NCI-H1694 (cell line): ENCODE measurements around the gene SMC6.

Source experiments
- DNase-seq: peaks from one replicate; lab custom pipeline; 2025; lab: John Stamatoyannopoulos, UW

Gene SMC6

GRCh38 chr2:17753803-17754663 is at the start of gene SMC6, which contains the start of gene GEN1:
TSS of gene SMC6 (minus strand) at chr2:17753810. CDS start at chr2:17745946, 7,864 bp downstream.
TSS of gene GEN1 (plus strand) at chr2:17754138. CDS start at chr2:17759944, 5,806 bp downstream.
- peak; percentile 94 for DNase-seq

- DNase-seq, result no peak
Measured at GRCh38 chr2:17800693-17801458, 47.3 kb upstream of the SMC6 start.

GRCh38 chr2:17800219-17800618 is 46.6 kb upstream of the SMC6 start:
- peak; percentile 27 for DNase-seq

GRCh38 chr2:17799301-17800120 is 45.9 kb upstream of the SMC6 start:
- DNase-seq, result no peak

- DNase-seq, result no peak
Measured at GRCh38 chr2:17798338-17798737, 44.7 kb upstream of the SMC6 start.

- DNase-seq, result no peak
Measured at GRCh38 chr2:17795309-17795708, 41.7 kb upstream of the SMC6 start.

- no peak for DNase-seq
Measured at GRCh38 chr2:17793803-17794354, 40.3 kb upstream of the SMC6 start.

GRCh38 chr2:17793296-17793695 is 39.7 kb upstream of the SMC6 start:
- no peak for DNase-seq

GRCh38 chr2:17792515-17792914 is 38.9 kb upstream of the SMC6 start:
- DNase-seq, result no peak

GRCh38 chr2:17791817-17792130 is 38.2 kb upstream of the SMC6 start:
- no peak for DNase-seq

GRCh38 chr2:17791121-17791816 is 37.7 kb upstream of the SMC6 start:
- DNase-seq, result no peak

GRCh38 chr2:17790536-17790935 is 36.9 kb upstream of the SMC6 start:
- no peak for DNase-seq

- peak; percentile 22 for DNase-seq
Measured at GRCh38 chr2:17788773-17789172, 35.2 kb upstream of the SMC6 start.

GRCh38 chr2:17786727-17787126 is 33.1 kb upstream of the SMC6 start:
- DNase-seq, result no peak

GRCh38 chr2:17781482-17781881 is 27.9 kb upstream of the SMC6 start:
- no peak for DNase-seq

GRCh38 chr2:17780546-17780945 is 26.9 kb upstream of the SMC6 start:
- no peak for DNase-seq

- DNase-seq, result no peak
Measured at GRCh38 chr2:17772532-17772931, 18.9 kb upstream of the SMC6 start.

GRCh38 chr2:17771956-17772355 is 18.3 kb upstream of the SMC6 start:
- DNase-seq, result no peak

- DNase-seq, result no peak
Measured at GRCh38 chr2:17768894-17769293, 15.3 kb upstream of the SMC6 start.

GRCh38 chr2:17765398-17765797 is 11.8 kb upstream of the SMC6 start:
- no peak for DNase-seq

- no peak for DNase-seq
Measured at GRCh38 chr2:17763641-17764333, 10.2 kb upstream of the SMC6 start.
